HCT116 (cell line): ENCODE data around the gene CRNN. TPM values are rescaled to one million over a fixed set of nuclear protein-coding genes. Genes with fewer than 3 reads are reported as not detected.

ENCODE experiments used
- ATAC-seq: fragments of 200-7000 bp; cut with Tn5 transposase; 2 replicates; pipeline ENCODE4 v1.9.1; 2020; ENCODE audit warnings: mild to moderate bottlenecking, moderate library complexity
- BruUV-seq: library from RNA; stranded (reverse); fragments of 400-500 nt; replicated peaks from 2 replicates; lab custom pipeline; 2021; lab: Mats Ljungman, UMichigan
- CTCF ChIA-PET: fragments of 300-600 bp; sonication (Branson Sonifier 250); formaldehyde crosslinking; loops from one replicate; lab custom pipeline; 2021; ENCODE audit warnings: antibody characterized with exemption; lab: Charles Lee
- POLR2A ChIA-PET: fragments of 300-600, 350-600 bp; sonication (Branson Sonifier 250); formaldehyde crosslinking; loops from one replicate; lab custom pipeline; 2021; ENCODE audit warnings: antibody characterized with exemption; lab: Charles Lee
- RAD21 ChIA-PET, 2 experiments: fragments of 300-600 bp; sonication (Branson Sonifier 250); formaldehyde crosslinking; loops; one replicate each; lab custom pipeline; 2023; ENCODE audit warnings: low total read pairs in 2 of 2; ENCODE audit not compliant: uncharacterized antibody in 2 of 2, unreplicated experiment in 2 of 2, low non-redundant PET in 1 of 2; lab: Charles Lee
- DNase-seq: peaks from one replicate; pipeline ENCODE4 v3.0.0-alpha.2; 2010; ENCODE audit warnings: low read depth, low spot score
- H2AFZ ChIP-seq: fragments of 200-600 bp; shearing (Covaris generic), sonication (generic); 2 replicates; pipeline ENCODE4 v1.6.1; 2017; ENCODE audit warnings: low read depth, mixed run types, mixed read lengths, antibody characterized with exemption, low read length; ENCODE audit not compliant: poor library complexity, severe bottlenecking
- H3K27ac ChIP-seq: 2 replicates; pipeline ENCODE4 v1.5.1; 2012; ENCODE audit warnings: low read depth, low read length
- H3K27me3 ChIP-seq: fragments of 200-600 bp; sonication (generic); 2 replicates; pipeline ENCODE4 v1.6.1; 2016; ENCODE audit warnings: mixed run types, low read length, mixed read lengths; ENCODE audit not compliant: insufficient read depth
- H3K36me3 ChIP-seq, 2 experiments: fragments of 200-500 bp in 1 of 2; fragments of 200-600 bp in 1 of 2; sonication (Bioruptor generic) in 1 of 2; sonication (generic) in 1 of 2; 2 replicates each; pipeline versions ENCODE4 v1.5.1 to v1.6.1; 2014 to 2016; ENCODE audit warnings: low read length in 2 of 2, inconsistent platforms in 1 of 2, mixed read lengths in 1 of 2, mixed run types in 1 of 2; ENCODE audit not compliant: insufficient read depth in 2 of 2, control insufficient read depth in 1 of 2
- H3K4me1 ChIP-seq, 2 experiments: fragments of 200-600 bp in 1 of 2; sonication (generic) in 1 of 2; 2 replicates each; pipeline versions ENCODE4 v1.5.1 to v1.6.1; 2012 to 2017; ENCODE audit warnings: low read length in 2 of 2, inconsistent platforms in 1 of 2, mild to moderate bottlenecking in 1 of 2, mixed read lengths in 1 of 2, mixed run types in 1 of 2, moderate library complexity in 1 of 2; ENCODE audit not compliant: insufficient read depth in 2 of 2, control insufficient read depth in 1 of 2
- H3K4me2 ChIP-seq: fragments of 200-600 bp; sonication (generic); 2 replicates; pipeline ENCODE4 v1.6.1; 2017; ENCODE audit warnings: mixed run types, low read length, mixed read lengths
- H3K4me3 ChIP-seq, 2 experiments: fragments of 200-600 bp in 1 of 2; sonication (generic) in 1 of 2; replicated peaks in 1 of 2; 2 replicates each; pipeline ENCODE4 v1.5.1; 2011 to 2016; ENCODE audit warnings: low read length in 2 of 2, control low read depth in 1 of 2, low read depth in 1 of 2, mild to moderate bottlenecking in 1 of 2, mixed read lengths in 1 of 2, mixed run types in 1 of 2
- H3K79me2 ChIP-seq: fragments of 200-600 bp; sonication (generic); 2 replicates; pipeline ENCODE4 v1.6.1; 2017; ENCODE audit warnings: mild to moderate bottlenecking, mixed run types, low read length, moderate library complexity, mixed read lengths; ENCODE audit not compliant: insufficient read depth
- H3K9ac ChIP-seq: fragments of 200-600 bp; sonication (generic); 2 replicates; pipeline ENCODE4 v1.6.1; 2016; ENCODE audit warnings: low read length, mixed read lengths
- H3K9me2 ChIP-seq: fragments of 200-600 bp; sonication (generic), shearing (Covaris generic); 2 replicates; pipeline ENCODE4 v1.6.1; 2017; ENCODE audit warnings: mixed run types, mild to moderate bottlenecking, moderate library complexity; ENCODE audit not compliant: insufficient read depth
- H3K9me3 ChIP-seq, 2 experiments: fragments of 200-500 bp in 1 of 2; fragments of 200-600 bp in 1 of 2; sonication (Bioruptor generic) in 1 of 2; sonication (generic) in 1 of 2; 2 replicates each; pipeline ENCODE4 v1.6.1; 2014 to 2017; ENCODE audit warnings: low read length in 2 of 2, mixed read lengths in 2 of 2, inconsistent platforms in 1 of 2, low read depth in 1 of 2, mild to moderate bottlenecking in 1 of 2, mixed run types in 1 of 2, moderate library complexity in 1 of 2; ENCODE audit not compliant: control insufficient read depth in 1 of 2, insufficient read depth in 1 of 2
- H4K20me1 ChIP-seq: fragments of 200-600 bp; sonication (generic), shearing (Covaris generic); 2 replicates; pipeline ENCODE4 v1.6.1; 2017; ENCODE audit warnings: mixed run types, mild to moderate bottlenecking, moderate library complexity; ENCODE audit not compliant: insufficient read depth
- ATF3 ChIP-seq: IDR thresholded peaks from 2 replicates; pipeline ENCODE4 v1.6.1; 2012
- CTCF ChIP-seq, 3 experiments: fragments of 200-600 bp in 1 of 3; sonication (generic) in 1 of 3; IDR thresholded peaks in 2 of 3; conservative IDR thresholded peaks in 1 of 3; 2 replicates each; pipeline ENCODE4 v1.5.1; 2012 to 2017; ENCODE audit warnings: low read depth in 2 of 3, low read length in 2 of 3, antibody characterized with exemption in 1 of 3, borderline replicate concordance in 1 of 3, control low read depth in 1 of 3, mild to moderate bottlenecking in 1 of 3, mixed read lengths in 1 of 3, mixed run types in 1 of 3, moderate library complexity in 1 of 3; ENCODE audit not compliant: insufficient read depth in 1 of 3
- EZH2 ChIP-seq: fragments of 200-600 bp; sonication (generic); IDR thresholded peaks from 2 replicates; pipeline ENCODE4 v1.6.1; 2017; ENCODE audit warnings: antibody characterized with exemption, mixed run types
- RAD21 ChIP-seq: IDR thresholded peaks from 2 replicates; pipeline ENCODE4 v1.6.1; 2012; ENCODE audit warnings: low read depth, mild to moderate bottlenecking
- REST ChIP-seq: IDR thresholded peaks from 2 replicates; pipeline ENCODE4 v1.6.1; 2012; ENCODE audit warnings: low read depth
- TCF7L2 ChIP-seq: IDR thresholded peaks from 2 replicates; pipeline ENCODE4 v1.7.0; 2011; ENCODE audit warnings: borderline replicate concordance, inconsistent platforms; ENCODE audit not compliant: insufficient read depth, insufficient read length; ENCODE audit errors: extremely low read depth
- ZNF274 ChIP-seq: fragments of 200-500 bp; sonication (Bioruptor generic); IDR thresholded peaks from 2 replicates; pipeline ENCODE4 v1.6.1; 2014; ENCODE audit warnings: mild to moderate bottlenecking, low read depth, low read length, inconsistent platforms
- intact Hi-C: fragments of 100-400 bp; cut with micrococcal nuclease; formaldehyde crosslinking; loops from 2 replicates; pipeline ENCODE4 v1.10.0; 2022
- total RNA-seq: library from RNA; stranded (reverse); gene quantifications from one replicate; pipeline ENCODE4 v1.2.1, GENCODE V29; 2021; ENCODE audit not compliant: unreplicated experiment

The CRNN gene
- total RNA-seq, 1 experiment from 2014 or later: not detected

GRCh38 chr1:152462636-152463035, 48.6 kb upstream of the CRNN start:
- no peak overlapping the region for H3K9ac ChIP-seq
- no peak for DNase-seq
- TF ChIP-seq ATF3 (no peak), ZNF274 (no peak), TCF7L2 (no peak), RAD21 (no peak), EZH2 (no peak), CTCF (IDR thresholded peaks at IDR 0.05 in 2 of 3, conservative IDR thresholded peaks at IDR 0.05 in 1 of 3; ENCODE audit: borderline replicate concordance in 1 of 3, insufficient read depth in 1 of 3, low read depth in 2 of 3, low read length in 2 of 3) (no peak), REST (no peak)
- H2AFZ ChIP-seq: no peak overlapping the region
- H3K79me2 ChIP-seq: no peaks in the 10 kb centered on the region
- no peak overlapping the region for H3K27ac ChIP-seq
- no peaks in the 10 kb centered on the region for H3K9me2 ChIP-seq
- no peak for ATAC-seq
- peaks cover 0 to 3% of the 10 kb centered on the region in 2 experiments; a peak in 1 of 4 replicates for H3K9me3 ChIP-seq
- no peaks in the 10 kb centered on the region for H3K36me3 ChIP-seq
- ChIA-PET POLR2A (no interaction called here), CTCF (interaction anchor here (1.3 kb wide), 1 partner anchor 277 kb away, joined by 3 read pairs; no protein-coding TSS in a partner anchor), RAD21 (no interaction called here)
- H3K27me3 ChIP-seq: no peaks in the 10 kb centered on the region
- peaks cover 0 to 11% of the 10 kb centered on the region in 2 experiments; a peak in 2 of 4 replicates for H3K4me1 ChIP-seq
- H3K4me3 ChIP-seq: no peak overlapping the region
- intact Hi-C loops: no loop called here
- no TSS peak for BruUV-seq
- no peak overlapping the region for H3K4me2 ChIP-seq
- H4K20me1 ChIP-seq: no peaks in the 10 kb centered on the region
